HG03575 (cell line): ENCODE measurements around the gene ARHGEF16.

Source experiments
- ATAC-seq: cut with Tn5 transposase; IDR thresholded peaks from one replicate; pipeline ENCODE4 v1.9.1; 2021; ENCODE audit not compliant: unreplicated experiment, insufficient number of reproducible peaks, low FRiP score; ENCODE audit errors: extremely low read depth

The ARHGEF16 gene

GRCh38 chr1:3453891-3454810, at the start of gene ARHGEF16:
ARHGEF16 (plus strand) TSS chr1:3454665; CDS start chr1:3463085, 8,420 bp downstream.
- ATAC-seq: no peak

GRCh38 chr1:3404801-3405200, 49.7 kb upstream of the ARHGEF16 start:
- no peak for ATAC-seq

GRCh38 chr1:3405491-3405890, 49.0 kb upstream of the ARHGEF16 start:
- ATAC-seq: no peak

DNA sequence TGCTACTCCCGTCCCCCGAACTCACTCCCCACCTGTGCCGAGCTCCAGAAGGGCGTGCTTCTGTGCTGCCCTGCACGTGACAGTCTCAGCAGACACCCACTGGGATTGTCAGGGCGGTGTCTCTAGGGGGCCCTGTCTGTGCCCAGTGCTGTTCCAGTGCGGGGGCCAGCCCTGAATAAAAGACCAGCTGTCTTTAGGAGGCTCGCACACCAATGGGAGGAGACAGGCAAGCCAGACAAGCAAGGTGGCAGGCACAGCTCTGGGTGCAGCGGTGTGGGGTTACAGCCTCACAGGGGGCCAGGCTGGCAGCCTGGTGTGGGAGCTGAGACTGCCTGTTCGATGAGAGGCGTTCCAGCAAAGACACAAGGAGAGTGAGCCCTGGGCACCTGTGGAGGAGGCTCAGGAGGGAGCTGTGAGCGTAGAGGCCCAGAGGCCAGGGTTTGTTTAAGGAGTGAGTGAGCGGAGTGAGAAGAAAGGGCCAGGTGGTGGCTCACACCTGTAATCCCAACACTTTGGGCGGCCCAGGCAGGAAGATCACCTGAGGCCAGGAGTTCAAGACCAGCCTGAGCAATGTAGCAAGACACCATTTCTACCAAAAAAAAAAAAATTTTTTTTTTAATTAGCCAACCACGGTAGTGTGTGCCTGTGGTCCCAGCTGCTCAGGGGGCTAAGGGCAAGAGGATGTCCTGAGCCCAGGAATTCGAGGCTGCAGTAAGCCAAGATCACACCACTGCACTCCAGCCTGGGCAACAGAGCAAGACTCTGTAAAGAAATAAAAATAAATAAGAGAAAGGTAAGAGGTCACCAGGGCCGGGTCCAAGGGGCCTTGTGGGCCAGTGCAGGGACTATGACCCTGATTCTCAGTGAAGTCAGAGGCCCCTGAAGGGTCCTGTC, 48.2 kb upstream of the ARHGEF16 start:
- ATAC-seq: no peak

GRCh38 chr1:3407021-3407420, 47.4 kb upstream of the ARHGEF16 start:
- no peak for ATAC-seq

DNA sequence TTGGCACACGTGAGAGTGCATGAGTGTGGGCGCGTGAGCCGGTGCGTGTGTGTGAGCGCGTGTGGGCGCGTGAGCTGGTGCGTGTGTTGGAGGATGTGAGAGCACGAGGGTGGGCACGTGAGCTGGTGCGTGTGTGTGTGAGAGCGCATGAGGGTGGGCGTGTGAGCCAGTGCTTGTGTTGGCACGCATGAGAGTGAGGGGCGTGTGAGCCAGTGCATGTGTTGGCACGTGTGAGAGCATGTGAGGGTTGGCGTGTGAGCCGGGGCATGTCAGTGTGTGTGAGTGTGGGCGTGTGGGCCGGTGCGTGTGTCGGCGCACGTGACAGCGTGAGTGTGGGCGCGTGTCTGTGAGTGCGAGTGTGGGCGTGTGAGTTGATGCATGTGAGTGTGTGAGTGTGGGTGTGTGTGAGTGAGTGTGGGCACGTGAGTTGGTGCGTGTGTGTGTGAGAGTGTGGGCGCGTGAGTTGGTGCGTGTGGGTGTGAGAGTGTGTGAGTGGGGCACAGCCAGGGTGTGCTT, 45.7 kb upstream of the ARHGEF16 start:
- ATAC-seq: no peak

GRCh38 chr1:3409366-3410141, 44.9 kb upstream of the ARHGEF16 start:
- ATAC-seq: no peak

GRCh38 chr1:3410142-3410925, 44.1 kb upstream of the ARHGEF16 start:
- ATAC-seq: no peak

- ATAC-seq: no peak
Measured at GRCh38 chr1:3411806-3412205, 42.7 kb upstream of the ARHGEF16 start.

GRCh38 chr1:3412376-3412775, 42.1 kb upstream of the ARHGEF16 start:
- ATAC-seq: no peak

GRCh38 chr1:3413975-3414710, 40.3 kb upstream of the ARHGEF16 start:
- ATAC-seq: no peak

DNA sequence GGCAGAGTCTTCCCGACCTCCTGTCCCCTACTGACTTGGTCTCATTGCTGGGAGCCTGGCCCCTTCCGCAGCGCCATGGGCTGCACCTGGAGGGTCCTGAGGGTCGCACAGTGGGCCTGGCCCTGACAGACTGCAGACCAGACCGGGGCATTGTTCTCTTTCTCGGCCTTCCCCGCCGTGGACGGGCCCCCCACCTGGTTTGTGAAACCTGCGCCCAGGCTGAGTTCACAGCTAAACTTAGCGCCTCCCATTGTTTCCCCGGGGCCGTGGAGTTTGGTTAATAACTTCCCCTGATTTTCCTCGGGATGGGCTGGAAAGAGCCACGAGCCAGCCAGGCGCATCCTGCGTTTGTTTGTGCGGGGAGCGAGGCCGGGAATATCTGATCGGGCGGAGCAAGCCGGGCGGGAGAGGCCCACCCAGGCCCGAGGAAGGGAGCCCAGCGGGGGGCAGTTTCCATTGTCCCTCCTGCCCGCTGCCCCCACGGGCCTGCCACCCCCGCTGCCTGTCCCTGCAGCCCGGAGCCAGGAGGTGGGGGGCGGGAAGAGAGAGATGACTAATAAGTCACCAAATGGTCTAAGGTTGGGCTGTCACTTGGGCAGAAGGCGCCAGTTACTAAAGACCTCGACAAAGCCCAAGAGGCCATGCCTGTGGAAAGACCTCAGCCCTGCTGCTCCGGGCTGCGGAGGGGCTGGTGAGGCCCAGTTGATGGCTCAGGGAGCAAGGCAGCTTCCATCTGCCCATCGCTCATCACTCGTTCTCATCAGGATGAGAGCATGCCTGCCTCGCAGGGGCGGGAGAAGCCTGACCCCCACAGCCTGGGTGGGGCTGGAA, 39.0 kb upstream of the ARHGEF16 start:
- ATAC-seq: no peak

DNA sequence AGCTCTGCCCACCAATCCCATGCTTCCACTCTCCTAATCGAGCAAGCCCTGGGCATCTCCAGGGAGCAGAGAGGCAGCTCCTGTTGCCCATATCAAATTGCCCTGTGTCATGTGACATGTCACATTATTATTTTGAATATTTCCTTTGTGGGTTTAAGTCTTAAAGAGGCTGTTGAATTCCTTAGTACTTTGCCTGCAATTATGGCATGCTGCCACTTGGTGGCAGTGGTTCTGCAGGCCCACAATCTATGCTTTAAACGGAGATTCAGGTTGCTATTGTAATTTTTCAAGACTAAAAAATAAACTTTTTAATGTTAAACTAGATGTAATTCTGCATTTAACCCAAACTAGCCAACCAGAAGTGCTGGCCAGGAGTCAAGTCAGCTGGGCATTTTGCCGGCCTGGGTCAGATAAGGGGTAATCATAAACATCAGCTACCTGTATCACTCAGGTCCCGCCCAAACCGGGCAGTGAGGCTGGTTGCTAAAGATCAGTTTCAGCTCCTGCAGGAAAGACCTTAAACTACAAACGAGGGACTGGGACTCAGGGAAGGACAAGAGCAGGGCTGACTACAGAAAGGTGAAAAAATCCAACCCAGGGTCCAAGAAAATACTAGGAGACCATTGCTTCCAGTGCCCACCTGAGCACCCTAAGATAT, 37.3 kb upstream of the ARHGEF16 start:
- no peak for ATAC-seq

GRCh38 chr1:3417934-3418333, 36.5 kb upstream of the ARHGEF16 start:
- no peak for ATAC-seq

- no peak for ATAC-seq
Measured at GRCh38 chr1:3418600-3418999, 35.9 kb upstream of the ARHGEF16 start.
